B cell (primary cell): Measurements from ENCODE around the gene KIF4A.

Source experiments
- CTCF ChIP-seq: fragments of 200-600 bp; IDR thresholded peaks from one replicate; pipeline ENCODE4 v1.8.0; 2022; ENCODE audit warnings: antibody characterized with exemption, mild to moderate bottlenecking
- EZH2 ChIP-seq: IDR thresholded peaks from 2 replicates; pipeline ENCODE4 v1.6.1; 2012; ENCODE audit warnings: borderline replicate concordance, low read depth, mild to moderate bottlenecking, moderate library complexity, low read length; ENCODE audit not compliant: insufficient read depth, poor library complexity, severe bottlenecking

GRCh38 chrX:70444946-70445656 is 155.2 kb downstream of the KIF4A start:
- peak; percentile 45 for TF ChIP-seq EZH2
- TF ChIP-seq CTCF: no peak
